ENCODE results near the gene WNT11. TPM values are rescaled to one million over a fixed set of nuclear protein-coding genes. Genes with fewer than 3 reads are reported as not detected.

The WNT11 gene
- total RNA-seq, 1 donor from 2014 or later, result 0.26 TPM

- no peaks in the 10 kb centered on the region for H3K4me1 Mint-ChIP-seq
- no peak overlapping the region for H3K27ac Mint-ChIP-seq
- H3K36me3 Mint-ChIP-seq, result peaks cover 17% of the 10 kb centered on the region
- Histone ChIP-seq H3K27ac (no peak overlapping the region), H3K27me3 (no peaks in the 10 kb centered on the region), H3F3A (ENCODE audit: low read depth) (no peaks in the 10 kb centered on the region), H3K4me1 (no peaks in the 10 kb centered on the region), H3K9ac (no peak overlapping the region), H3K9me3 (ENCODE audit: low read depth) (no peaks in the 10 kb centered on the region), H3K4me3 (no peak overlapping the region), H3K79me2 (ENCODE audit: low read depth) (no peaks in the 10 kb centered on the region), H3K36me3 (no peaks in the 10 kb centered on the region), H2AFZ (replicated peaks) (no peak overlapping the region), H3K4me2 (no peak overlapping the region), H4K20me1 (ENCODE audit: low read depth) (no peaks in the 10 kb centered on the region)
- TF ChIP-seq CTCF (IDR thresholded peaks at IDR 0.05) (no peak), EZH2 (IDR thresholded peaks at IDR 0.05) (no peak)
- no peaks in the 10 kb centered on the region for H3K9me3 Mint-ChIP-seq
- no peak overlapping the region for H3K4me3 Mint-ChIP-seq
- H3K27me3 Mint-ChIP-seq (ENCODE audit: insufficient read depth, low read depth), result no peaks in the 10 kb centered on the region
- no peak for DNase-seq (ENCODE audit: low spot score)
Observed at GRCh38 chr11:76140912-76141574, 65.3 kb downstream of the WNT11 start.

GRCh38 chr11:76139314-76139713, 67.0 kb downstream of the WNT11 start:
- H4K20me1 ChIP-seq (ENCODE audit: low read depth), result no peaks in the 10 kb centered on the region
- H3K9me3 Mint-ChIP-seq, result no peaks in the 10 kb centered on the region
- no peaks in the 10 kb centered on the region for H3K36me3 ChIP-seq
- H2AFZ ChIP-seq (replicated peaks), result no peak overlapping the region
- H3K4me1 ChIP-seq, result no peaks in the 10 kb centered on the region
- no peak for DNase-seq (ENCODE audit: low spot score)
- H3K9me3 ChIP-seq (ENCODE audit: low read depth), result no peaks in the 10 kb centered on the region
- no peaks in the 10 kb centered on the region for H3K27me3 Mint-ChIP-seq (ENCODE audit: insufficient read depth, low read depth)
- no peak overlapping the region for H3K4me3 ChIP-seq
- H3K36me3 Mint-ChIP-seq, result peaks cover 23% of the 10 kb centered on the region
- no peak overlapping the region for H3K27ac Mint-ChIP-seq
- no peak overlapping the region for H3K27ac ChIP-seq
- H3K4me1 Mint-ChIP-seq, result peaks cover 4% of the 10 kb centered on the region
- TF ChIP-seq CTCF (IDR thresholded peaks at IDR 0.05) (no peak), EZH2phosphoT487 (IDR thresholded peaks at IDR 0.05) (no peak), EZH2 (IDR thresholded peaks at IDR 0.05) (no peak)
- H3F3A ChIP-seq (ENCODE audit: low read depth), result no peaks in the 10 kb centered on the region
- H3K27me3 ChIP-seq, result no peaks in the 10 kb centered on the region
- H3K9ac ChIP-seq, result no peak overlapping the region
- no peak overlapping the region for H3K4me2 ChIP-seq
- no peaks in the 10 kb centered on the region for H3K79me2 ChIP-seq (ENCODE audit: low read depth)
- no peak overlapping the region for H3K4me3 Mint-ChIP-seq

Other genes starting within 250 kb of the WNT11 start
- gene THAP12, start 174.6 kb upstream of the WNT11 start, total RNA-seq (ENCODE audit: low replicate concordance), result 64.2 and 112 TPM in 2 replicates
- gene GVQW3, start 174.8 kb upstream of the WNT11 start, total RNA-seq (ENCODE audit: low replicate concordance), result 14.8 and 15.2 TPM in 2 replicates
- 76.8 and 92.0 TPM in 2 replicates for gene EMSY, start 238.5 kb upstream of the WNT11 start, total RNA-seq (ENCODE audit: low replicate concordance)